MM.1S (cell line): ENCODE results near the gene N4BP2L2.
A peak's percentile ranks its signal among the peaks of the same experiment; 100 is the strongest.

Experiments used
- DNase-seq: peaks from one replicate; pipeline ENCODE4 v3.0.0-alpha.2; 2015
- H2AFZ ChIP-seq: fragments of 300-600 bp; sonication (generic); 2 replicates; pipeline ENCODE4 v1.6.0; 2016; ENCODE audit warnings: antibody characterized with exemption, low read length
- H3F3A ChIP-seq: fragments of 300-600 bp; sonication (generic); 2 replicates; pipeline ENCODE4 v1.6.1; 2016; ENCODE audit warnings: mild to moderate bottlenecking, antibody characterized with exemption, low read length, moderate library complexity, mixed read lengths; ENCODE audit not compliant: insufficient read depth
- H3K27ac ChIP-seq: fragments of 300-600 bp; sonication (generic); 2 replicates; pipeline ENCODE4 v1.5.1; 2016; ENCODE audit warnings: mild to moderate bottlenecking, low read length
- H3K27me3 ChIP-seq: fragments of 300-600 bp; sonication (generic); replicated peaks from 2 replicates; pipeline ENCODE4 v1.6.0; 2016; ENCODE audit warnings: low read length; ENCODE audit not compliant: insufficient read depth
- H3K36me3 ChIP-seq: fragments of 300-600 bp; sonication (generic); replicated peaks from 2 replicates; pipeline ENCODE4 v1.6.1; 2016; ENCODE audit warnings: mild to moderate bottlenecking, low read length, mixed read lengths; ENCODE audit not compliant: insufficient read depth
- H3K4me1 ChIP-seq: fragments of 300-600 bp; sonication (generic); 2 replicates; pipeline ENCODE4 v1.6.1; 2016; ENCODE audit warnings: low read length, mixed read lengths
- H3K4me2 ChIP-seq: fragments of 300-600 bp; sonication (generic); 2 replicates; pipeline ENCODE4 v1.6.0; 2016; ENCODE audit warnings: low read depth, low read length
- H3K4me3 ChIP-seq: fragments of 300-600 bp; sonication (generic); 2 replicates; pipeline ENCODE4 v1.5.1; 2016; ENCODE audit warnings: low read length, mixed read lengths
- H3K79me2 ChIP-seq: fragments of 300-600 bp; sonication (generic); 2 replicates; pipeline ENCODE4 v1.6.1; 2016; ENCODE audit warnings: mixed run types, low read length, mixed read lengths
- H3K9ac ChIP-seq: fragments of 300-600 bp; sonication (generic); 2 replicates; pipeline ENCODE4 v1.6.1; 2016; ENCODE audit warnings: low read length, mixed read lengths
- H3K9me2 ChIP-seq: fragments of 300-600 bp; sonication (generic); replicated peaks from 2 replicates; pipeline ENCODE4 v1.6.1; 2016; ENCODE audit warnings: mild to moderate bottlenecking, low read length, mixed read lengths; ENCODE audit not compliant: insufficient read depth
- H3K9me3 ChIP-seq: fragments of 300-600 bp; sonication (generic); replicated peaks from 2 replicates; pipeline ENCODE4 v1.6.1; 2016; ENCODE audit warnings: mild to moderate bottlenecking, low read length, mixed read lengths; ENCODE audit not compliant: insufficient read depth
- H4K20me1 ChIP-seq: fragments of 300-600 bp; sonication (generic); 2 replicates; pipeline ENCODE4 v1.6.1; 2016; ENCODE audit warnings: mild to moderate bottlenecking, low read length, moderate library complexity, mixed read lengths; ENCODE audit not compliant: insufficient read depth
- CTCF ChIP-seq: fragments of 300-600 bp; sonication (generic); IDR thresholded peaks from 2 replicates; pipeline ENCODE4 v1.5.1; 2016; ENCODE audit warnings: antibody characterized with exemption, low read length, mixed read lengths
- EZH2 ChIP-seq: fragments of 300-600 bp; sonication (generic); optimal IDR thresholded peaks from 2 replicates; pipeline ENCODE3; 2017; ENCODE audit warnings: low read depth, mild to moderate bottlenecking, antibody characterized with exemption, low read length, mixed read lengths
- EZH2phosphoT487 ChIP-seq: fragments of 300-600 bp; sonication (generic); IDR thresholded peaks from 2 replicates; pipeline ENCODE4 v1.6.1; 2018; ENCODE audit warnings: antibody characterized with exemption, low read length

N4BP2L2 gene

DNA sequence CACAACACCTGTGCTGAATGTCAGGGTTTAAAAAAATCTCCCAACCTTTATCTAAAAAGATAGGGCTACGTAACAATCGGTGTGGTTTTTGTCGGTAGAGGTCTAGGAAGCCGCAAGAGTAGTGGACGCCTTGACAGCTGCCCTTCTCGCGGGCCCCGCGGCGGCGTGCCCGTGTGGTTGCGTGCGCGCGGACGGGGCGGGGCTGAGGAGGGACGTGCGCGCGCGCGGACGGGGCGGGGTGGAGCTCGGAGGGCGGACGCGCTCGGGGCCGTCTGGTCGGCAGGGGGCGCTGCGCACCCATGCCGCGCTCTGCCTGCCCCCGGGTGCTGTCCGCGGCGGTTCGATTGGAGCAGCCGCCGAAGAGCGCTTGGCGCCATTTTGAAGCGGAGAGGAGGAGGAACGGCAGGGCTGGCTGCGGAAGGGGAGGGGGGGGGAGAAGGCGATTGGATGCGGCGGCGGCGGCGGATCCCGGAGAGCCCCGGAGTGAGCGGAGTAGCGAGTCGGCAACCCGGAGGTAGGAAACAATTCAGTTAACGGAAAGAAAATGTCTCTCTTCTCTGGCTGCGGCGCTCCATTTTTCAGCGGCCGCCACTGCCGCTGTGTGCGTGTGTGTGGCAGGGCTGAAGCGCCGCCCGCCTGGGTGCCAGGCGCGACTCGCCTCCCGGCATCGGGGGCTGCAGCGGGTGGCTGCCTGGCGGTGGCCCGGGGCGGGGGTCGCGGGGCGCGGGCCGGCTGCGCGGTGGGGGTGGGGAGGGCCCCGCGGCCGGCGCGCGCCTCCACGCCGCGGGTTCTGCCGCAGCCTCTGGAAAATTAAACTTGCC lies 47.7 kb upstream of the N4BP2L2 start, which contains the start of gene PDS5B:
TSS of gene PDS5B (plus strand) at position 373 of the 821 bp plus-strand sequence. CDS start 62,321 bp downstream, outside the sequence.
- Histone ChIP-seq H3K27me3 (no peaks in the 10 kb centered on the region), H3K9me2 (no peaks in the 10 kb centered on the region)
- TF ChIP-seq EZH2 (no peak), CTCF (peak; percentile 46), EZH2phosphoT487 (no peak)

GRCh38 chr13:32585550-32586079 lies 47.0 kb upstream of the N4BP2L2 start:
- 0 out of 2 replicates have a peak, but pooled peaks cover 2% of the 10 kb centered on the region for H3K4me1 ChIP-seq
- peak overlapping the region; percentile 59 for H2AFZ ChIP-seq
- H3K79me2 ChIP-seq = peaks cover 33% of the 10 kb centered on the region
- peaks cover 6% of the 10 kb centered on the region; the same call in 1 of the 2 replicates for H4K20me1 ChIP-seq
- peak overlapping the region; percentile 84 for H3K4me2 ChIP-seq
- TF ChIP-seq EZH2phosphoT487 (no peak), EZH2 (no peak), CTCF (no peak)
- H3K27me3 ChIP-seq = no peaks in the 10 kb centered on the region
- H3K9me2 ChIP-seq = no peaks in the 10 kb centered on the region
- DNase-seq = no peak
- peaks cover 8% of the 10 kb centered on the region for H3F3A ChIP-seq
- H3K36me3 ChIP-seq = no peaks in the 10 kb centered on the region
- H3K27ac ChIP-seq = peak overlapping the region; percentile 38; the same call in 1 of the 2 replicates
- peak overlapping the region; percentile 56 for H3K4me3 ChIP-seq
- peak overlapping the region; percentile 39; the same call in 1 of the 2 replicates for H3K9ac ChIP-seq
- no peaks in the 10 kb centered on the region for H3K9me3 ChIP-seq

More for the DNA sequence above, 47.7 kb upstream of the N4BP2L2 start, which contains the start of gene PDS5B:
- Histone ChIP-seq H3K4me2 (peak within 1 kb of the TSS; percentile 84), H3K36me3 (no peaks in the 10 kb centered on the region), H2AFZ (peak within 1 kb of the TSS; percentile 59), H3K27ac (peak within 1 kb of the TSS; percentile 74; the same call in 1 of the 2 replicates), H3F3A (peaks cover 8% of the 10 kb centered on the region), H3K4me3 (peak within 1 kb of the TSS; percentile 66), H4K20me1 (peaks cover 6% of the 10 kb centered on the region; the same call in 1 of the 2 replicates), H3K79me2 (peaks cover 37% of the 10 kb centered on the region), H3K4me1 (0 out of 2 replicates have a peak, but pooled peaks cover 2% of the 10 kb centered on the region), H3K9me3 (no peaks in the 10 kb centered on the region), H3K9ac (peak within 1 kb of the TSS; percentile 60)
- peak; percentile 85 for DNase-seq

DNA sequence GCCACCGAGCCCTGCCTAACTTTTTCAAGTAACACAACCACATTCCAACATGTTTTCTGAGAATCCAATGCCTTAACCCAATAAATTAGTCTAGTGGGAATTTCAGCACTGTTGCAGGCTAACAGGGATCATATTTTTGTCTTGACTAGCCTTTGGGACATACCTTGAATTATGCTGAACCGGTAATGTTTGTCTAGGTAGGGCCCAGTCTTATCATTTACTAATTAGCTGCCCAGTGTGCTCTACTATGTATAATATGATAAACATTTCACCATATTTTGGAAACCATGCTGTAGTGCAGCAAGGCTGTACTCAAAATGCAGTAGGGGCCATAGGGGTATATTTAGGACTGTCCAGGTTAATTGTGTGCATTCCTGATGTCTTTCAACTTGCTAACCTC lies 44.4 kb upstream of the N4BP2L2 start:
- no peak for DNase-seq
- H3K27me3 ChIP-seq = no peaks in the 10 kb centered on the region
- no peak overlapping the region for H3K9ac ChIP-seq
- no peaks in the 10 kb centered on the region for H3K4me1 ChIP-seq
- H3K79me2 ChIP-seq = peaks cover 7% of the 10 kb centered on the region
- no peak overlapping the region for H3K4me3 ChIP-seq
- no peaks in the 10 kb centered on the region for H3K36me3 ChIP-seq
- peaks cover 6% of the 10 kb centered on the region; the same call in 1 of the 2 replicates for H3F3A ChIP-seq
- no peak overlapping the region for H3K4me2 ChIP-seq
- no peak for TF ChIP-seq EZH2phosphoT487
- no peaks in the 10 kb centered on the region for H3K9me3 ChIP-seq
- H3K27ac ChIP-seq = no peak overlapping the region
- no peaks in the 10 kb centered on the region for H3K9me2 ChIP-seq
- H4K20me1 ChIP-seq = no peaks in the 10 kb centered on the region
- H2AFZ ChIP-seq = no peak overlapping the region
